HL-60/S4 (cell line): ENCODE results near the gene PCDH15.

ENCODE experiments used
- in situ Hi-C: fragments of 300-500 bp; cut with MboI; formaldehyde crosslinking; loops from 2 replicates; pipeline ENCODE4 v1.14.3; 2022; ENCODE audit warnings: low sequenced_read_pairs

PCDH15 gene

GRCh38 chr10:53894145-53894544, 906.9 kb downstream of the PCDH15 start:
- in situ Hi-C loops, result no loop called here

GRCh38 chr10:53893061-53893460, 908.0 kb downstream of the PCDH15 start:
- in situ Hi-C loops, result no loop called here

GRCh38 chr10:53886325-53887300, 914.4 kb downstream of the PCDH15 start:
- in situ Hi-C loops, result no loop called here

GRCh38 chr10:53864846-53865245, 936.2 kb downstream of the PCDH15 start:
- in situ Hi-C loops, result no loop called here

- in situ Hi-C loops, result no loop called here
Observed at GRCh38 chr10:53852450-53853175, 948.4 kb downstream of the PCDH15 start.

- in situ Hi-C loops, result no loop called here
Observed at GRCh38 chr10:53846809-53847208, 954.2 kb downstream of the PCDH15 start.

GRCh38 chr10:53843736-53844362, 957.2 kb downstream of the PCDH15 start:
- in situ Hi-C loops, result no loop called here

GRCh38 chr10:53841483-53842145, 959.4 kb downstream of the PCDH15 start:
- in situ Hi-C loops, result no loop called here

- in situ Hi-C loops, result no loop called here
Observed at GRCh38 chr10:53840653-53841052, 960.4 kb downstream of the PCDH15 start.

GRCh38 chr10:53839440-53840039, 961.5 kb downstream of the PCDH15 start:
- in situ Hi-C loops, result no loop called here

GRCh38 chr10:53836638-53837037, 964.4 kb downstream of the PCDH15 start:
- in situ Hi-C loops, result no loop called here

- in situ Hi-C loops, result no loop called here
Observed at GRCh38 chr10:53833908-53834307, 967.1 kb downstream of the PCDH15 start.

GRCh38 chr10:53827261-53827660, 973.8 kb downstream of the PCDH15 start:
- in situ Hi-C loops, result no loop called here

GRCh38 chr10:53808677-53809372, 992.2 kb downstream of the PCDH15 start:
- in situ Hi-C loops, result no loop called here

- in situ Hi-C loops, result no loop called here
Observed at GRCh38 chr10:53786236-53786900, 1014.7 kb downstream of the PCDH15 start.

- in situ Hi-C loops, result no loop called here
Observed at GRCh38 chr10:53771701-53772100, 1029.3 kb downstream of the PCDH15 start.

- in situ Hi-C loops, result no loop called here
Observed at GRCh38 chr10:53770903-53771302, 1030.1 kb downstream of the PCDH15 start.

- in situ Hi-C loops, result no loop called here
Observed at GRCh38 chr10:53765311-53765710, 1035.7 kb downstream of the PCDH15 start.

GRCh38 chr10:53754596-53755250, 1046.3 kb downstream of the PCDH15 start:
- in situ Hi-C loops, result no loop called here
